Rectal smooth muscle tissue (tissue), 1 donor: Measurements from ENCODE around the gene MYO3B.

Experiments used
- H3K27ac ChIP-seq: one replicate; pipeline ENCODE4 v1.7.0; 2013; ENCODE audit warnings: low read depth, low read length, inconsistent platforms
- H3K27me3 ChIP-seq: one replicate; pipeline ENCODE4 v1.7.0; 2013; ENCODE audit warnings: low read length; ENCODE audit not compliant: control insufficient read depth, insufficient read depth
- H3K36me3 ChIP-seq: one replicate; pipeline ENCODE4 v1.7.0; 2013; ENCODE audit warnings: low read length; ENCODE audit not compliant: control insufficient read depth, insufficient read depth
- H3K4me1 ChIP-seq: one replicate; pipeline ENCODE4 v1.7.0; 2013; ENCODE audit warnings: low read length; ENCODE audit not compliant: control insufficient read depth, insufficient read depth
- H3K4me3 ChIP-seq: one replicate; pipeline ENCODE4 v1.7.0; 2013; ENCODE audit warnings: low read length
- H3K9ac ChIP-seq: one replicate; pipeline ENCODE4 v1.7.0; 2013; ENCODE audit warnings: low read length

The MYO3B gene

DNA sequence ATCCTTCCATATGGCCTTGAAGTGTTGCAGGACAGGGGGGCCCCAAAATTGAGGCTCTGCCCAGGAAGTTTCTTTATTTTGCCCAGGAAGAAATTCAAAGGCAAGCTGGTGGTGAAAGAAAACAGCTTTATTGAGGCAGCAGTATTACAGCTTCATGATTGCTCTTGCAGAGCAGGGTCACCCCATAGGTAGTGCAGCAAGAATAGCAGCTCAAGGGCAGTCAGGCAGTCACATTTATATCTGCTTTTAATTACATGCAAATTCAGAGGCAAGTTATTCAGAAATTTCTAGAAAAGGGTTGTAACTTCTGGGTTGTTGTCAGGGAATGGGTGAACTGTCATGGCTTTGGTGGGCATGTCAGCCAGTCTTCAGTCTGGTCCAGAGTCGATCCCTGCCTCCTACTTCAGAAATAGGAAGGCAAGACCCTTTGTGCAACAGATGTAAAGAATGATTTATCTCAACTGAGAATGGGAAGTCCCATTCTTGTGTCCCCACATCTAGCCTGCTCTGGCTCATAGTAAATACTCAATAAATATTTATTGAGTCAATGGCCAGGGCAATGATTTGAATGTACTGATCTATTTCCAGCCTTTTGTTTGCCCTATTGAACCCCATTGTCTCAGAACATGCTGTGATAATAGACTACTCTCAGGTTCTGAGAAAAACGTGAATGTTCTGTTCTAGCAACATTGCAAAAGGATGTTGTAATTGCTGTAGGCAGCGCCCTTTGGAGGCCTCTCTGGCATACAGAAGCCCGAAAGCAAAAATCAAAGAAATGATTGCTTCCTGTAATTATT lies 129.8 kb downstream of the MYO3B start:
- H3K36me3 ChIP-seq = no peaks in the 10 kb centered on the region
- no peaks in the 10 kb centered on the region for H3K4me1 ChIP-seq
- no peak overlapping the region for H3K27ac ChIP-seq
- no peaks in the 10 kb centered on the region for H3K27me3 ChIP-seq
- H3K4me3 ChIP-seq = no peak overlapping the region
- no peak overlapping the region for H3K9ac ChIP-seq

DNA sequence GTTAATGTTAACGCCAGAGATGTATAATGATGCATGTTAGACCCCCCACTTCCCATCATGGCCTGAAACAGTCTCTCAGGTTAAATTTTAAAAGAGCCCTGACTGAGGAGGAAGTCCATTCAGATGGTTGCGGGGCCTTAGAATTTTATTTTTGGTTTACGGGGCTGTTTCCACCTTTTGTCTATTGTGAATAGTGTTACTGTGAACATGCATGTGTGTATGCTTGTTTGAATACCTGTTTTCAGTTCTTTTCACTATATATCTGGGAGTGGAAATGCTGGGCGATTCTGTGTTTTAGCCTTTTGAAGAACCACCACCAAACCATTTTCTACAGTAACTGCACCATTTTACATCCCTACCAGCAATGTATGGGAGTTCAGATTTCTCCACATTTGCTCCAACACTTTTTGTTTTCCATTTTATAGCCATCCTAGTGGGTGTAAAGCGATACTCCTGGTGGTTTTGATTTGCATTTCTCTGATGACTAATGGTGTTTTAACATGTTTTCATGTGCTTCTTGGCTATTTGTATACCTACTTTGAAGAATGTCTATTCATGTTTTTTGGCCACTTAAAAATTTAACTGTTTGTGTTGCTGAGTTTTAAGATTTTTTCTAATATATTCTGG lies 133.0 kb downstream of the MYO3B start:
- Histone ChIP-seq H3K4me3 (no peak overlapping the region), H3K9ac (no peak overlapping the region), H3K27ac (no peak overlapping the region), H3K27me3 (no peaks in the 10 kb centered on the region), H3K36me3 (no peaks in the 10 kb centered on the region), H3K4me1 (no peaks in the 10 kb centered on the region)

DNA sequence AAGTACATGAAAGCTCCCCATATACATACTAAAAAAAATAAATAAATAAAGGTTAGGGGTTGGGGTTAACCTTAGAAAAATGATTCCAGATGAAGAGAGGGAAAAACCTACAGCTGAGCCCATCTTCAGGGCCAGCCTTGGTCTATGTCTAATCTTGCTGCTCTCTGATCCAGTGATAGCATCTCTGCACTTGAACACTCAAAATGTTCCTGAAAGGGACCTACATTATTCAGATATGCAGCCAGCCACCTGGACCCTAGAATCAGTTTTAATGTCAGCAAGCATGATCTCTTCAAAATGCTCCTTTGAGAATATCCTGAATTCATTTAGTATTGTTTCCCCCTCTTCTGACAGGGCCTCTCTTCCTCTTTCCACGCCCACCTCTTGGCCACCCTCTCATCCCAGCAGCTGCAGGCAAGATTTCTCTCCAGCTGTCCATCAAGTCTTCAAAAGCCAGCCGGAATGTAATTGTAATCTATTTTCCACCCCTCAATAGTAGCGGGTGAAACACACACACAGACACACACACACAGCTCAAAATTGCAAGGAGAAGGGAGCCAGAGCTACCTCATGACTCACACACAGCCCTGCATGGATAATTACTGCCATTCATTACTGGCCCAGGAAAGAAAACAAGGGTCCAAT lies 135.5 kb downstream of the MYO3B start:
- no peak overlapping the region for H3K4me3 ChIP-seq
- H3K4me1 ChIP-seq = no peaks in the 10 kb centered on the region
- no peak overlapping the region for H3K9ac ChIP-seq
- no peaks in the 10 kb centered on the region for H3K36me3 ChIP-seq
- no peak overlapping the region for H3K27ac ChIP-seq
- H3K27me3 ChIP-seq = no peaks in the 10 kb centered on the region

DNA sequence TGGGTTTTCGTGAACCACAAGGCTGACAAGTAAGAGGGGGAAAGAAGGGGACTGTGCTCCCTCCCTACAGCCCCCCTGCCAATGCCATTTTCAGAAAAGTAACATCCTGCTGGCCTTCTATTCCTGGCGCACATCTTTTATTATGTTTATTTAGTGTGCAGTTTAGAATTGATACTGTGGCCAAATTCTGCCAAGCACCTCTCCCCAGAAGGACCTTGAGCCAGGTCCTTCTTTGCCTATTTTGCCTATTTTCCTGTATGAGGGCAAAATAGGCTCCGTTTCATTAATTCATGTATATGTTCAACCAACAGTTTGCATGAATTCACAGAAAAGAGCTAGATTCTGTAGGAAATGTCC lies 136.0 kb downstream of the MYO3B start:
- Histone ChIP-seq H3K4me1 (no peaks in the 10 kb centered on the region), H3K27ac (no peak overlapping the region)

DNA sequence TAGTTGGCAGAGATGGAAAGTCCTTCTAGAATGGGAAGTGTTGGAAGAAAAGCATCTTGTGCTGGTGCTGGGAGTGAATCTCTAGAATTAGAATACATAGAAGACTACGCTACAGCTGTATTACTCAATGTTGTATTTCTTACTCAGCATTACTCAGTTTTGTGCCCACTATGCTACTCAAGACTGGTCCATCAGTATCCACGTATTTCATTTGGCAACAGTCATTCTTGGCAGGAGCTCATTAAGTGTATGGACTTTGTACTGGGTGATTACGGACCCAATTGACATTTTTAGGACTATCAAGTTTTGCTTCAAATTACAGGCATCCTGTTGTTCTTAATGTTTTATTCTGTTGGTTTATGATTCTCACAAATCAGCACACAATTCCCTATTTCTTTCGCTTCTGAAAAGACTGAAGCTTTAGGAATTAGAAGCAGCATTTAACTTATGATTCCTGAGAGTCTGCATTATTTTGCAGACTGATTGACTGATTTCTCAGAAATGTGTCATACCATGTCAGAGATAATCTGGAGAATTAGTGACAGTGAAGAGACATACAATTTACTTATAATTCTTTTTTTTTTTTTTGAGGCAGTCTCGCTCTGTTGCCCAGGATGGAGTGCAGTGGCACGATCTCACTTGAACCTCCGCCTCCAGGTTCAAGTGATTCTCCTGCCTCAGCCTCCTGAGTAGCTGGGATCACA lies 136.9 kb downstream of the MYO3B start:
- no peaks in the 10 kb centered on the region for H3K27me3 ChIP-seq
- H3K9ac ChIP-seq = no peak overlapping the region
- no peak overlapping the region for H3K4me3 ChIP-seq
- H3K4me1 ChIP-seq = no peaks in the 10 kb centered on the region
- H3K27ac ChIP-seq = no peak overlapping the region
- H3K36me3 ChIP-seq = no peaks in the 10 kb centered on the region

More for the DNA sequence above, 136.0 kb downstream of the MYO3B start:
- H3K4me3 ChIP-seq = no peak overlapping the region
- no peaks in the 10 kb centered on the region for H3K36me3 ChIP-seq
- H3K9ac ChIP-seq = no peak overlapping the region
- H3K27me3 ChIP-seq = no peaks in the 10 kb centered on the region

DNA sequence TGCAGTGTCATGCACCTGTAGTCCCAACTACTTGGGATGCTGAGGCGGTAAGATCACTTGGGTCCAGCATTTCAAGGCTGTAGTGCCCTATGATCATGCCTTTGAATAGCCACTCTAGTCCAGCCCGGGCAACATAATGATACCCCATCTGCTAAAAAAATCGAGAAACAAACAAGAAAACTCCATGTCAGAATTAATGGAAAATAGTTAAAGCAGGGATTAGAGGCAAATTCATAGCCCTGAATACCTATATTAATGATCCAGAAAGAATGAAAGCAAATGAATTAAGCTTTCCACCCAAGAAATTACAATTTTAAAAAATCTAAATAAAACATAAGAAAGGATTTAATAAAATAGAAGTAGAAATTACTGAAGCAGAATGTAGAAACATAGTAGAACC lies 143.0 kb downstream of the MYO3B start:
- H3K9ac ChIP-seq = no peak overlapping the region
- H3K36me3 ChIP-seq = no peaks in the 10 kb centered on the region
- H3K4me3 ChIP-seq = no peak overlapping the region
- H3K27me3 ChIP-seq = no peaks in the 10 kb centered on the region
- H3K27ac ChIP-seq = no peak overlapping the region
- H3K4me1 ChIP-seq = no peaks in the 10 kb centered on the region

DNA sequence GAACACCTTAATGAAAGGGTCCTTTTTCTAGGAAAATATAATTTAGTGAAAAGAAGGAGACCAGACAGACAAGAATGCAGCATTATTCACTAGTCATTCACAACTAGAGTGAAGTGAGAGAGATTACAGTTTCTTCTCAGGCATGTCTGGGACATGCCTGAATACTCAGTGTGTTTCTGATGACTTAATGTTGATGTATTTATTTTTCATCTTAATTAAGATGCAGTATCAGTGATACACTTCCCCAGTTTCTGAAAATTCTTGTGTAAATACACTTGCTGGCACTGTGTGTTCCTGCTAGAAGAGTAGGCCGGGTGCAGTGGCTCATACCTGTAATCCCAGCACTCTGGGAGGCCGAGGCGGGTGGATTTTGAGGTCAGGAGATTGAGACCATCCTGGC lies 143.6 kb downstream of the MYO3B start:
- no peak overlapping the region for H3K9ac ChIP-seq
- H3K4me3 ChIP-seq = no peak overlapping the region
- no peak overlapping the region for H3K27ac ChIP-seq
- H3K36me3 ChIP-seq = no peaks in the 10 kb centered on the region
- H3K4me1 ChIP-seq = no peaks in the 10 kb centered on the region
- no peaks in the 10 kb centered on the region for H3K27me3 ChIP-seq

DNA sequence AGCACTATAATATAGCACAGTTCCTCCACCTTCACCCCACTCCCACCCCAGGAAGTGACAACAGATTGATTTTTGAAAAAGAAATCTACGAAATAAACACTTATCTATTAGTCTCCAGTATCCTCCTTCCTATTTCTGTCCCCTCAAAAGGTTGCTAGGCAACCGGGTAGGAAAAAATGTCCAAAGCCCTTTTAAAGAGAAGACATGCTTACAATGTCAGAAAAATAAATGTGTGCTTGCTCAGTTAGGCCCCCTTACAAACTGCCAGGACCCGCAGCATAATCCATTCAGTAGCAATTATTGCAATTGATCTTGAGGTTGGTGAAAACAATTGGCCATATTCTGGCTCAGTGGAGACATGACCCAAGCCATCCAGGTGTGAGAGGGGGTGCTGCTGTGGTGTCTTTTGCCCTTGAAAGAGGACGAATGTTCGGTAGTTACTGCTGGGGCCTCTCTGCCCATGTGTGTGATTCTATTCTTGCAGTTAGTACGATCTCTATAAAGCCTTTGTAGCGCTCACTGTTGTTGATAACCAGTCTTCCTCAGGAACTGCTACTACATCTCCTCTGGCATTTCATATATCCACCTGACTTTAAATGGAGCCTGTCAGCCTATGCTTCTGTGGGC lies 144.3 kb downstream of the MYO3B start:
- Histone ChIP-seq H3K4me1 (no peaks in the 10 kb centered on the region), H3K27me3 (no peaks in the 10 kb centered on the region), H3K36me3 (no peaks in the 10 kb centered on the region), H3K27ac (no peak overlapping the region), H3K9ac (no peak overlapping the region), H3K4me3 (no peak overlapping the region)

DNA sequence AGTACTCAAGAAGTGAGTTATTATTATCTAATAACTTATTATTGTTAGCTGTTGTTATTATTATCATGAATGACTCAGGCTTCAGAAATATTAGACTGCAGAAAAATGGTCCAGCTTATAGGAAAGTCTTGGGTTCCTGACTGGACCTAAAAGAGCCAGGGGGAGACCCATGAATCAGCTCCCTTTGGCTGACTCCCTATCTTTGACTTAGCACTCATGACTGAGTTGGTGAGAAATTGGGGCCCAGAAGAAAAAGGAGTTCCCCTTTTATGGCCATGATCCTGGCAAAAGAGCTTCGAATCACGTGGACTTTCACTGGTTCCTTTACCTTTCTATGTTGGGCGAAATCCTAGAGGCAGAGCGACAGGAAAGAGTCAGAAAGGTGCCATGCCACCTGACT lies 145.8 kb downstream of the MYO3B start:
- no peaks in the 10 kb centered on the region for H3K36me3 ChIP-seq
- H3K4me1 ChIP-seq = no peaks in the 10 kb centered on the region

DNA sequence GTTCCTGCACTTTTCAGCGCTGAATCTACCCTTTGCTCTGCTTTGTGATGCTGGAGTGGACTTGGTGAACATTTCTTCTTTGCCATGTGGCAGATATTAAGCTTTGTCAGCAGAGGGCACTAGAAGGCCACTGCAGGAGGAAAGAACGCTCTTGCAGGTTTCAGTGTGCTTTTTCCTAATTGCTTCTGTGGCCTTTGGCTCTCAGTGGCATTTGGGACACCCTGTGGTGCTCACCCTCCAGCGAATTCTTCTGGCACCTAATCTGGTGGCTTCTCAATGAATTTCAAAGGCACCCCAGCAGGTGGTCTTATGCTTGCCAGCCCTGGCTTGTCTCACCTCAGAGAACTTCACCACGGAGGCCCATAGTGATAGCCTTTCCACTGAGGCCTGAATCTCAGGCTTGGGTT lies 146.7 kb downstream of the MYO3B start:
- Histone ChIP-seq H3K4me1 (no peaks in the 10 kb centered on the region), H3K4me3 (no peak overlapping the region), H3K27ac (no peak overlapping the region), H3K36me3 (no peaks in the 10 kb centered on the region), H3K27me3 (no peaks in the 10 kb centered on the region), H3K9ac (no peak overlapping the region)

More for the DNA sequence above, 145.8 kb downstream of the MYO3B start:
- Histone ChIP-seq H3K27ac (no peak overlapping the region), H3K4me3 (no peak overlapping the region), H3K9ac (no peak overlapping the region), H3K27me3 (no peaks in the 10 kb centered on the region)

DNA sequence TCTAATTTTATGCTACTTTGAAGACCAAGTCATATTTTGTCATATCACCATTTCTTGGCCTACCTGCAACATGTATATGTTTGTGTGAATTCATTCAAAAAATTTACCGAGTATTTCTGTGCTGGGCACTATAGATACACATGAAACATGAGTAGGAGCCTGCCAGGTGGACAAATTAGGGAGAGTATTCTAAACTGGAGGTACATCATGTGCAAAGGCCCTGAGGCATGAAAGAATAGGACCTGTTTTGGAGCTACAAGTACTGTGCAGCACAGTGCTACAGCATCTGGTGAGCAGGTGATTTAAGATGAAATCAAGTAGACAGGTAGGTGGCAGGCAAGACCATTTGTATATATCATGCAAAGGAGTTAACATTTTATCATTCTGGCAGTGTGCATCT lies 152.9 kb downstream of the MYO3B start:
- no peak overlapping the region for H3K4me3 ChIP-seq
- no peaks in the 10 kb centered on the region for H3K27me3 ChIP-seq
- H3K36me3 ChIP-seq = no peaks in the 10 kb centered on the region
- H3K4me1 ChIP-seq = no peaks in the 10 kb centered on the region
- no peak overlapping the region for H3K27ac ChIP-seq
- H3K9ac ChIP-seq = no peak overlapping the region
